GM19193 (cell line): ENCODE results near the gene GRIP2.

Experiments
- POLR2A ChIP-seq: IDR thresholded peaks from 4 replicates; pipeline ENCODE4 v1.6.1; 2011; ENCODE audit not compliant: insufficient read depth, insufficient read length; ENCODE audit errors: extremely low read depth

Gene GRIP2

GRCh38 chr3:14523792-14524191, 16.4 kb downstream of the GRIP2 start:
- TF ChIP-seq POLR2A = no peak

GRCh38 chr3:14522768-14523167, 17.4 kb downstream of the GRIP2 start:
- TF ChIP-seq POLR2A = no peak

GRCh38 chr3:14522129-14522691, 17.9 kb downstream of the GRIP2 start:
- no peak for TF ChIP-seq POLR2A

GRCh38 chr3:14521611-14522010, 18.5 kb downstream of the GRIP2 start:
- TF ChIP-seq POLR2A = no peak

GRCh38 chr3:14520967-14521366, 19.2 kb downstream of the GRIP2 start:
- TF ChIP-seq POLR2A = no peak

GRCh38 chr3:14520149-14520548, 20.0 kb downstream of the GRIP2 start:
- no peak for TF ChIP-seq POLR2A

GRCh38 chr3:14519406-14519805, 20.7 kb downstream of the GRIP2 start:
- no peak for TF ChIP-seq POLR2A

- no peak for TF ChIP-seq POLR2A
Measured at GRCh38 chr3:14518893-14519292, 21.2 kb downstream of the GRIP2 start.

- TF ChIP-seq POLR2A = no peak
Measured at GRCh38 chr3:14518432-14518802, 21.7 kb downstream of the GRIP2 start.

- TF ChIP-seq POLR2A = no peak
Measured at GRCh38 chr3:14517601-14518431, 22.3 kb downstream of the GRIP2 start.

- no peak for TF ChIP-seq POLR2A
Measured at GRCh38 chr3:14516738-14517345, 23.3 kb downstream of the GRIP2 start.

GRCh38 chr3:14514323-14514720, 25.8 kb downstream of the GRIP2 start:
- no peak for TF ChIP-seq POLR2A

- TF ChIP-seq POLR2A = no peak
Measured at GRCh38 chr3:14513566-14514322, 26.4 kb downstream of the GRIP2 start.

- no peak for TF ChIP-seq POLR2A
Measured at GRCh38 chr3:14512942-14513327, 27.2 kb downstream of the GRIP2 start.

GRCh38 chr3:14512281-14512941, 27.7 kb downstream of the GRIP2 start:
- TF ChIP-seq POLR2A = no peak
